GM10266 (cell line): ENCODE data around the gene FOXM1.

Experiments
- DNase-seq: peaks from one replicate; pipeline ENCODE4 v3.0.0; 2012; ENCODE audit errors: extremely low spot score
- CTCF ChIP-seq: IDR thresholded peaks from 2 replicates; pipeline ENCODE4 v1.5.1; 2012; ENCODE audit warnings: mild to moderate bottlenecking, low read depth; ENCODE audit not compliant: control insufficient read depth, insufficient read depth; ENCODE audit errors: missing control alignments

The FOXM1 gene

DNA sequence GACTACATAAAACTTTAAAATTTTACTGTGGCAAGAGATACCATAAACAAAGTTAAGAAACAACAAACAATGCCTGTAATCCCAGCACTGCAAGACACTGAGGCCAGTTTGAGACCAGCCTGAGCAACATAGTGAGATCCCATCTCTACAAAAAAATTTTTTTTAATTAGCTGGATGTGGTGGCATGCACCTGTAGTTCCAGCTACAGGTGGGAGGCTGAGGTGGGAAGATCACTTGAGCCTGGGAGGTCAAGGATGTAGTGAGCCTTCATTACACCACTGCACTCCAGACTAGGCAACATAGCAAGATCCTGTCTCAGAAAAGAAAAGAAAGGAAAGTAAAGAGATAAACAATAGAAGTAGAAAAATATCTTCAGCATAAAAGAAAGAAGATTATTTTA lies 16.8 kb downstream of the FOXM1 start:
- TF ChIP-seq CTCF, result no peak
- no peak for DNase-seq

- TF ChIP-seq CTCF, result no peak
- no peak for DNase-seq
These were observed 18.0 kb downstream of the FOXM1 start for GRCh38 chr12:2858944-2859421.

GRCh38 chr12:2858334-2858733 lies 18.6 kb downstream of the FOXM1 start:
- TF ChIP-seq CTCF, result no peak
- no peak for DNase-seq

DNA sequence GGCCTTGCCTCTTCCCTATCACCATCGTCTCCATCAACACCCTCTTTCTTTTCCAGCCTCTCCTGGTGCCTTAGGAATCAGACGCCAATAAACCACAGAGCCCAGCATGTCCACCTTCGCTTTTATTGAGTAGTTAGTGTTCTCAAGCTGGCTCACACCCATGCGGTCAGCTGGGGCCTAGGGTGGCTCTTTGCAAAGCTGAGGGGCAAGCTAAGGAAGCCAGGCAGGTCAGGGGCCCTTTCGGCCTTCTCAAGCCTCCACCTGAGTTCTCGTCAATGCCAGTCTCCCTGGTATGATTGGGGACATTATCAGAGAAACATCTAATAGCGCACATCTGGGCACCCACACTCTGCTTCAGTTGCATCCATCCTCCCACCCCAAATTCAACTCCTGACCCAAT lies 19.4 kb downstream of the FOXM1 start:
- DNase-seq, result no peak
- TF ChIP-seq CTCF, result no peak

DNA sequence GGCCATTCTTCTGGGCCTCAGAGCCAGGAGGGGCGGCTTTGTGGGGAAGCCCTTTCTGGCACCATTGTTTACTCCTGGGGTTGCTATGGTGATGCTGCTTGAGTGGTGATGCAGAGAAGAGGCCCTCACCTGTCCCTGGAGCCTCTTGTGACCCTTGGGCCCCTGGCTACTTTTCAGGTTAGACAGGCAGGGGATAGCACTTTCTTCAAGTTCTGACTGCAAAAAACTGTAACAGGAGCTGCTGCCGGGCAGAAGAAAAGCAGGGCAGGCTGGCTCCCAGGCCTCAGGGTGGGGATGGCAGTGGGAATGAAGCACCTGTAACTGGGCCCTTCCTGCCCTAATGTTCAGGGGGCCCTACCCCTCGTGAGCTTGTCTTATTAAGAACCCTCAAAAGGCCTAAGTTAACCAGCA lies 19.9 kb downstream of the FOXM1 start, which contains the start of gene TEX52:
TSS of gene TEX52 (minus strand) at position 19 of the 411 bp plus-strand sequence. CDS start at position 6, 13 bp downstream.
- no peak for TF ChIP-seq CTCF
- no peak for DNase-seq

- DNase-seq, result no peak
- TF ChIP-seq CTCF, result no peak
These were observed 20.9 kb downstream of the FOXM1 start for GRCh38 chr12:2856051-2856450.

- TF ChIP-seq CTCF, result no peak
- no peak for DNase-seq
These were observed 21.4 kb downstream of the FOXM1 start for GRCh38 chr12:2855546-2855945.
